GM21381 (cell line): ENCODE measurements around the gene BTBD9.

Experiments
- ATAC-seq: cut with Tn5 transposase; IDR thresholded peaks from one replicate; pipeline ENCODE4 v1.9.1; 2021; ENCODE audit warnings: mild to moderate bottlenecking, moderate library complexity; ENCODE audit not compliant: unreplicated experiment

Gene BTBD9

DNA sequence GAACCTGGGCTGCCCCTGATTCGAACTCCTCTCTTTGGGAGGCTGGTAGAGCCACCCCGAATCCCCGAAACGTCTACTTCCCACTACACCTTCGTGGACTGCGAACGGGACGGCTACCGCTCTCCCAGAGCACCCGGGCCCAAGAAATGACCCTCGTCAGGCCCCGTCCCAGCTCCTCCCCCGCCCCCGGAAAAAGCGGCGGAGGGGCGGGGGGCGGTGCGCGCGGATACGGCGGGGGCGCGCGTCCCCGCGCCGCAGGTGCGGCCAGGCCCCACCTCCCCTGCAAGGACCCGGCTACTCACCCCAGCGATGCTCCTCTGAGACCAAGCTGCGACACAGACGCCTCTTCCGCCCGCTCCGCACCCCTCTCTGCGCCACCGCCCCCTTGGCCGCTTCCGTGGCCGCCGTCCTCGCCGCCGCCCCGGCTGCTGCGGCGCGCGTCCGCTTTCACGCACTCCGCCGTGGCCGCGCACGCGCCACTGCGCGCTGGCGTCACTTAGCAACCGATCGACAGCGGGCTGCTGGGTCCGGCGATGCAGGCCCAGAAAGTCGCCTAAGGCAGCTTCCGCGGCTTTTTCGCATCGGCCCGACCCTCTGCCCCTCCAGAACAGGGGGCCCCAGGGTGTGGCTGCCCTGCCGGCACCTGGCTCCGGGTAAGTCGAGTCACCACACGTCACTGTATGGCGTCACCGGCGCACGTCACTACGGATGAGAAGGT, at the start of gene BTBD9:
Gene BTBD9, minus strand, starts transcription at position 432 of the 718 bp plus-strand sequence.
- peak; percentile 83 for ATAC-seq

DNA sequence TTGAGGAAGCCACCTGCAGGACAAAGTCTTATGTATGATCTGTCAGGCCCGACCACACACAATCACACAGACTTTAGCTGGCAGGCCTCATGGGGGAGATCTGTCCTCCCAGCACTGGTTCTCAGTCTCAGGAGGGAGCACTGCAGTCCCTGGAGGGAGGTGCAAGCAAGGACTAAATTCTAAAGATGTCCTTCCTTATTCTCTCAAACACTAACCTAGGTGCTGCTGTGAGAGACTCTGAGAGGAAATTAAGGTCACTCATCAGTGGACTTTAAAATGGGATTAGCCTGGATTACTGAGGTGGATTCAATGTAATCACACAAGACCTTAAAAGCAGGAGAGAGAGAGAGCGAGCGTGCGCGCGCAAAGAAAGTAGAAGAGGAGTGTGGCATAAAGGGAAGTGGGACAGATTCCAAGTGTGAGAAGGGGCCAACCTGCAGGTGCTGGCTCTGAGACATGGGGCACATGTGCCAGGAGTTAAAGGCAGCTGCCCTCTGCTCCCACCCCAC, 48.9 kb upstream of the BTBD9 start:
- ATAC-seq: peak; percentile 71

DNA sequence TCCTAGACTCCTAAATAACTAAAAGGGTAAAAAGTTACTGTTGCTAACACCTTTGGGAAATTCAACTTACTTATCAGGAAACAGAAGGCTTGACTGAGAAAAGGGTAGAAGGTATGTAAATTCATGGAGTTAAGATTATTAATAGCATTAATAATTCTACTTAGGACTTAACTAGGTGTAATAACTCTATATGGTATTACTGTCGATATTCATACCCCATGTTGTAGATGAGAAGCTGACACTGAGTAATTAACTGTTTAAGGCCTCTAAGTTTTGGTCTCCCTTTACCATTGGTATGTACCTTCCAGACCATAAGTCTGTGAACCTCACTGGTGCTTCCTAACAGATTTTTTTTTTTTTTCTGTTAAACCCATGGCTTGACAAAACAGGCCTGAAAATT, 47.8 kb upstream of the BTBD9 start:
- no peak for ATAC-seq

DNA sequence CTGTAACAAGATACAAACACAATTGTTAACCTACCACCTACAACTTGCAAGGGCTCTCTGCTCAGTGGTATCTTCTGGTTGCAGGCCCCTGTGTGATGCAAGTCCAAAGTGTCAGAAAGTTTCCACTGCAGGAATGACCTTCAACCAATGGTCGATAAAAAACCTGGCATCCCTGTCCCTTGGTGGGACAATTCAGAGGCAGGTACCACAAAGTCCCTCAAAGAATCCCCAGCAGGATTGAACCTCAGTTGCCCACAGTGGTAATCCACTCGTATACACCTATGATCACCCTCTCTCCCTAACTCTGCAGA, 47.3 kb upstream of the BTBD9 start:
- no peak for ATAC-seq

DNA sequence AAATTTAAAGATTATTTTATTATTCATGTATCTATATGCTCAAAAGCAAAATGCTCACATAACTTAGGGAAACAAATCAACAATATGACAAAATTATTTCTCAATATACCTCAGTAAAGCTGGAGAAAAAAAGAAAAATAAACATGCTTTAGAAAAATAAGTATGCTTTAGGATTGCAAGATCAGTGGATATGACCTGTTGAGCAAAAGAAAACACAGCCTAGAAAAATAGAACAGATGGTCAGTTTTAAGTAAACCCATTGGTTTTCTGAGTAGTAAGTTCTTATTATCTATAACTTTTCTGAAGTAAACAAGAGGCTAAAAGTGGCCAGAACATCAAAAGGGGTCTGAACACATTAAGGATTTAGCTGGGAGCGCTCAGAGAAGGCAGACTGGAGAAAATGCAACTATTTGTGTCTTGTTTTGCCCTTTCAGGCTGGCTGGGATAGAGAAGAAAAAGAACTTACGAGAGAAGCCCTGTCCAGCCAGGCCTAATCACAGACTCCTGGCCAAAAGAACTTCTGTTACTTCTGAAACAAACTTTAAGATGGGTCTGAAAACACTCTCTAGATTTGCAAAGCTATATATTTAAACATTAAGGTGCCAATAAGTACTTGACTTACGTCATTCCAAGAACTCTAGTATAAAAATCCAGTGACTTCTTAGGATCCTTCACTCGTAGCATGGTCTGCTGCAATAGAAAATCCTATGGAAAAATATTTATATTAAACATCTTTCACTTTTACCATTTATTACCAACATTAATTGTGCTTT, 46.7 kb upstream of the BTBD9 start:
- ATAC-seq: no peak

DNA sequence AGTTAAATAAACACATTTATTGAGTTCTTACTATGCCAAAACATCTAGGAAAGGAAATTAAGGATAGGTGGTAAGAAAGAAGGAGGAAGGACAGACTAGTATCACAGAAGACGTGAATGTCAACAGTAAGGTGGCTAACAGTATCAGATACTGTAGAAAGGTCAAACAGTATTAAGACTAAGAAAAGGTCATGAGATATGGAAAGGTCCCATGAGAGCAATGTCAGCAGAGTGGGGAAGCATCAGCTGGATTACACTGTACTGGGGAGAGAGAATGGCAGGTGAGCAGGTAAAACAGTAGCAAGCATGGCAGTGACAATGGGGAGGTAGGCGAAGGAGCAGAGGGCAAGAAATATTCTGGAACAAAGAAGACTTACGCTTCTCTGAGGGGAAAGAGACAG, 45.2 kb upstream of the BTBD9 start:
- no peak for ATAC-seq

DNA sequence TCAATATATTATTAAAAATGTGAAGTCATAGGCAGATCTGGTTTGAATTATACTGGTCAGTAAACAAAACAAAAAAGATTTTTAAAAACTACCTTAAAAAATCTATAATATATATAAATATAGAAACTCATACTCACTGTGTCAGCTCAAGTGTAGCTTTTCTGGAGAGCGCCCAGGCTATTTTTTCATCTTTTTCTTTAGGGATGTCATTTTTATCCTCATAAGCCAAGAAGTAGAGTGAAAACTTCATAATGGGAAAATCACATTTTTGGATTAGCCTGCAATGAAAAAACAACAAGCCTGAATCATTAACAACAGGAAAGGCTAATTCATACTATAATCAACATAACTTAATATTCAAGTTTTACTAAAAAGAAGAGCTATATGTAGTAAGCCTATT, 44.5 kb upstream of the BTBD9 start:
- ATAC-seq: no peak

DNA sequence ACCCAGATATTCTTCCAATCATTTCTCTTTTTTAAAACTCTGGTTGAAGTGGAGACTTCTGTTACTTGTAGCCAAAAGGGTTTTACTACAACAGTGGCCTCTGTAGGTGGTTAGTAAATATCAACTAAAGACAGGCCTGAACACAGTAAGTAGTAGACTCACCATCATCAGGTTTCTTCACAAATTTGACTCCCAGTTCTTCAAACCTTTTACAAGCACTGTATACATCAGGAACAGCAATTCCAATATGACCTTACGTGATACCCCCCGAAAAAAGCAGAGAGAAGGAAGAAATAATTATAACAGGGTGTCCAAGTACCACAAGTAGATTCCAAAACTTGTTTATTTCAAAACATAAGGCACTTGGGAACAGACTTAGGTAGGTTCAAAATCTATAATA, 42.1 kb upstream of the BTBD9 start:
- no peak for ATAC-seq

DNA sequence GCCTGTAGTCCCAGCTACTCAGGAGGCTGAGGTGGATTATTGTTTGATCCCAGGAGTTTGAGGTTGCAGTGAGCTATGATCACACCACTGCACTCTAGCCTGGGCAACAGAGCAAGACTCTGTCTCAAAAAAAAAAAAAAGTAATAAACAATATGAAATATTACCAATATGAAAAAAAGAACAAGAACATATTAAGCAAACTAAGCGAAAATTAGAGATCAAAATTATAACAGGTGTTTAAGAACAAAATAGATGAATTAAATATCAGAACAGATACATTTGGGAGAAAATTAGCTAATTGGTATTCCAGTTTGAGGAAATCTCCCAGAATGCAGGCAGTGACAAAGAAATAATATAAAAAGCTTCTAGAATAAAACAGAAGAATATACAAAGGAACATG, 39.9 kb upstream of the BTBD9 start:
- no peak for ATAC-seq

DNA sequence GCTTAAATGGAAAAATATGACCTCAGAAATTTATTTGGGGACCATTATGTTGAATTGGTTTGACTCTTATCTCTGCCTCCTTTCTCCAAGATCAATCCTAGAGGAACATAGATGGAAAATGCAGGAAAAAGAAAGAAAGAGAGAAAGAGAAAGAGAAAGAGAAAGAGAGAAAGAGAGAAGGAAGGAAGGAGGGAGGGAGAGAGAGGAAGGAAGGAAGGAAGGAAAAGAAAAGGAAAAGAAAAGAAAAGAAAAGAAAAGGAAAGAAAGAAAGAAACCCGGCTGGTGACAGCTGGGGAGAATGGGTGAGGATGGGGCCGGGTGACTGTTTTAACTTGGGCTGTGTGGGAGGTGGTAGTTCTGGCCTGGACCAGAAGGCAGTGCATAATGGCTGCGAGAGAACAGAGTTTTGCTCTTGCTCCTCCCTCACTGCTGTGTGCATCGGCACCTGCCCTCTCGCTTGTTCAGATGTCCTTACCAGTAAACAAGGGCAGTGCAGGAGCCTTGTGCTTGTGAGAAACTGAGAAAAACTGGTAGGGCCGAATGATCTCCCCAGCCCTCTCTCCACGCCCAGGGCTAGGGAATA, 38.5 kb upstream of the BTBD9 start:
- no peak for ATAC-seq

DNA sequence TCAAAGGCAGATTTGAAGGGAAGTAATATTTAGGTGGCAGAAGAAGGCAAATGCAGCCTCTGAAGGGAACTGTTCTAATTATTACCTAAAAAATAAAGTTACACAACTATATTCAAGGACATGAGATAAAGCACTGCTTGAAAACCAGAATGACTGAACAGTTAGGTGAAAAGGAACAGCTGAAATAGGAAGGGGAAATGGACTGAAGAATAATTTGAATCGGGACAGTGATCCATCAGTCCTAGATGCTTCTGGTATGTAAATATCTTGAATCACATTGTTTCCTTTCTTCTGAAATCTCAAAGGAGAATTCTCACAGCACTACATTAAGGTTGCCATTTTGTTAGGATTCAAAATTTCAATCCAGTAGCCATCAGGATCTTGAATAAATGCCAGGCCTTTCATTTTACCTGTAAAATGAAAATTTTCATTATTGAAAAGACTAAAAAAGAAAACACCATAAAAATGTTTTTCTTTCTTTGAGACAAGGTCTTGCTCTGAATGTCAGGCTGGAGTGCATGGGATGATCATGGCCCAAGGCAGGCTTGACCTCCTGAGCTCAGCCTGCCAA, 37.3 kb upstream of the BTBD9 start:
- ATAC-seq: no peak

DNA sequence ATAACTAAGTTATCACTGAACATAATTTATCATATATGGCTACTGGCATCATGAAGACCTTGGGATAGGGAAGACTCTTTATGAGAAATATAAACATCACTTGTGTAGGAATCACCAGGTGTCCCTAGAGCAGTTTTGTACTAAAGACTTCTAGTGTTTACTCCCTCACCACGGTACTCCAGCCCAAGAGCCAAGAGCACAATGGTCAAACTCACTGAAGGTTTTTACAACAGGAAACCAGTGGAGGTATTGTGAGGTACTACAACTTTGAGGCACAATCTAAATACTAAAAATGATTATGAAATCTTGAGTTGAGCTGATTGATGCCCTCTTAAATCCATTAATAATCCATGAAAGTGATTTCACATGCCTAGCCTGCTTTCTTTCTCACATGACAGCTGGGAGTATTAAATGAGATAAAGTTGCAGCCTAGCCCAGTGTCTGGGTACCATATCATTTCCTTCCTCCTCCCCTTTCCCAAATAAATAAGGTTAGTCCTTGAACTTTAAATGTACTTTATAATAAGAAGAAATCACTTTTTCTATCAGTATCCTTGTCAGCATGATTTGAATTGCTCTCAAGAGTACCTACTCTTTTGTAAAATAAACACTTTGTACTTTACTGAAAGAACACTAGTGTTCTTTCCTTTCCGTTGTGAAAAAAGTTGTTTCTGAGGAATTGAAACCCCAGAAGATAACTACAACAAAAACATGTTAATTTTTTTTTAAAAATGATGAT, 36.7 kb upstream of the BTBD9 start:
- no peak for ATAC-seq

DNA sequence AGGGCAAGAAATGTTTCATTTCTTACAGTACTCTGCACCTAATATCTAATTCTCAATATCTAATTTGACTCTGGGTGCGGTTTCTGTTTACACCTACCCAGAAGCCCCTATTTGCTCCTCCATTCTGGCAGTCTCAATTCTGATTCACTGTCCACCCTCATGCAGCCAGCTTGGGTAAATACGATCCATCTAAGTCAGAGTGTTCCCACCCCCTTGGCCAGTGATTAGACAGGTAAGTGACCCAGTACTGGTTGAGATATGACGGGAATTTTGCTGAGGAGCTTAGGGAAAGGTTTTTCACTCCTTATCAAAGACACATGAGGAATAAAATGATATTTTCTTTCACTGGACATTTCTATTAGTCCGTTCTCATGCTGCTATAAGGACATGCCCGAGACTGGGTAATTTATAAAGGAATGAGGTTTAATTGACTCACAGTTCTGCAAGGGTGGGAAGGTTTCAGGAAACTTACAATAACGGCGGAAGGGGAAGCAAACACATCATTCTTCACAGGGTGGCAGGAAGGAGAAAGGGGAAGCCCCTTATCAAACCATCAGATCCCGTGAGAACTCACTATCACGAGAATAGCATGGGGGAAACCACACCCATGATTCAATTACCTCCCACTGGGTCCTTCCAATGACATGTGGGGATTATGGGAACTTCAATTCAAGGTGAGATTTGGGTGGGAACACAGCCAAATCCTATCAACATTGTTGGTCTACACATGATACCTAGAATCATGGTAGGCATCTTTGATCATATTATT, 33.9 kb upstream of the BTBD9 start:
- ATAC-seq: no peak

DNA sequence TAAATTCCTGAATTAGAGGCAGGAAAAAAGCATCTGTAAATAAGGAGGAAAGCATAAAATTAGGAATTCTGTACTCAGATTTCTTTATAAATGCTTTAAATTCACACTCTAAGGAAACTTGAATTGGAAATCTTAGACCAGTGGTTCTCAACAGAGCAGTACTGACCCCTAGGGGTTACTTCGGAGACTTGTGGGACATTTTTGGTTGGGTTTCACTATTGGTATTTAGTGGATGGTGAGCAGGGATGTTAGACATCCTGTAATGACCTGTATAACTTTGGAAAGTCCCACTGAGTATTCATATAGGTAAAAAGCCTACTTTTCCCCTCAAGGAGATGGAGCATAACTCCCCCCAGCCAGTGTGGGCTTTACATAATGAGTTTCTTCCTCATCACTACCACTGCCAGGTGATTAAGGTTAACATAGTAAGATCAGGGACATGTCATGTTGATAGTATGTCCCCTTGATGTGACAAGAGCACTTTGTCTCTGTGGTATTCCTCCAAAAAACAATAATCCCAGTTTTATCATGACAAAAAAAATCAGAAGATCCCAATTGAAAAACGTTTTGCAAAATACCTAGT, 32.2 kb upstream of the BTBD9 start:
- ATAC-seq: peak; percentile 70

DNA sequence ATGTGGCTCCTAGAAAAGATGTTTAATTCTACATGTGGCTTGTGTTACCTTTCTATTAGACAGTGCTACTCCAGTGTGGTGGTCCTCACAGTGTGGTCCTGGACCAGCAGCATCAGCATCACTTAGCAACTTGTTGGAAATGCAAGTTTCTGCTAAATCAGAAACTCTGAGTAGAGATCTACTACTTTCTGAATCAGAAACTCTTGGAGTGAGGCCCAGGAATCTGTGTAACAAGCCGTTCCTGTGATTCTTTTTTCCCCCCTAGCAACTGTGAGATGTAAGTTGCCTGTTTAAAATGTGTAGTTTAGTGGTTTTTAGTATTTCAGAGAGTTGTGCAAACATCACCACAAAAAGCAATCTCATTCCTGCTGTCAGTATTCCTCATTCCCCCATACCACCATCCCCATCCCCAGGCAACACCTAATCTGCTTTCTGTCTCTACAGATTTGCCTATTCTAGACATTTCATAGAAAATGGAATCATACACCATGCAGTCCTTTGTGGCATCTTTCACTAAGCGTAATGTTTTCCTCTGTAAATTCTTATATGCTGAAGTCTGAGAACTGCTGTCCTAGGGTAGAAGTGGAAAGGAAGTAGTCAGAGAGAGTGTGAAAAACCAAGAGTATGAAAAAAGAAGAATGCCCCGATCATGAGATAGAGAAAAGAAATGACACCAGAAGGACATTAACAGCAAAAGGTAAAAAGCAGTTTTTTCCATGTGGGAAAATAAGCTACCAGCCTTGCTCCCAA, 18.9 kb upstream of the BTBD9 start:
- no peak for ATAC-seq

DNA sequence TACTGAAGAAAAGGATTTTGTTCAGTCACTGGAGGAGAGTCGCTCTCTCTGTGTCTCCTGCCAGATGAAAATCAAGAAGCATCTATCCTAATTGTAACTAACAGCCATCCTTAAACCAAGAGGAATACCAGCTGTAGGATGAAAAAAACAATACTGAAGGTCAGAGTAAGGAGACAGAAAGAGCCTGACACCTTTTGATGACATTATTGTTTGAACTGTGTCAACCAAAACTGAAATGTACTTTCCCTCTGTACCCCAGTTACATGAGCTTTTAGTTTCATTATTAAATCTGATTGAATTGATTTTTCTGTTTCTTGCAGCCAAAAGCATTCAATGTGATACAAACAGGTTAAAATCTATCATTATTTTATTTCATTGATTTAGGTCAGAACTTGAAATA, 17.2 kb upstream of the BTBD9 start:
- ATAC-seq: no peak

DNA sequence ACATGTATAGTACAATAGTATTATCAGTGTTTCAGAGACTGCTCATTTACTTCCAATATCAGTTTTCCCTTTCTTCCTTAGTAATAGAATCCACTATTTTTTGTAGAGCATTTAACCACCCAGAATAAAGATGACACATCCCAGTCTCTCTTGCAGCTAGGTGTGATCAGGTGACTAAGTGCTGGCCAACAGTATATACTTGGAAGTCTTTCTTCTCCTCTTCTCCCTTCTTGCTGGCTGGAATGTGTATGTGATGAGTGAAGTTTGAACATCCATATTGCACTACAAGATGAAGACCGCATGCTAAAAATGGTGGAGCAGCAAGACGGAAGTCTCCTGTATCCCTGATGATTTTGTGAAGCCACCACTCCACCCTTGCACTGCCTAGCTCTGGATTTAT, 14.5 kb upstream of the BTBD9 start:
- ATAC-seq: no peak

DNA sequence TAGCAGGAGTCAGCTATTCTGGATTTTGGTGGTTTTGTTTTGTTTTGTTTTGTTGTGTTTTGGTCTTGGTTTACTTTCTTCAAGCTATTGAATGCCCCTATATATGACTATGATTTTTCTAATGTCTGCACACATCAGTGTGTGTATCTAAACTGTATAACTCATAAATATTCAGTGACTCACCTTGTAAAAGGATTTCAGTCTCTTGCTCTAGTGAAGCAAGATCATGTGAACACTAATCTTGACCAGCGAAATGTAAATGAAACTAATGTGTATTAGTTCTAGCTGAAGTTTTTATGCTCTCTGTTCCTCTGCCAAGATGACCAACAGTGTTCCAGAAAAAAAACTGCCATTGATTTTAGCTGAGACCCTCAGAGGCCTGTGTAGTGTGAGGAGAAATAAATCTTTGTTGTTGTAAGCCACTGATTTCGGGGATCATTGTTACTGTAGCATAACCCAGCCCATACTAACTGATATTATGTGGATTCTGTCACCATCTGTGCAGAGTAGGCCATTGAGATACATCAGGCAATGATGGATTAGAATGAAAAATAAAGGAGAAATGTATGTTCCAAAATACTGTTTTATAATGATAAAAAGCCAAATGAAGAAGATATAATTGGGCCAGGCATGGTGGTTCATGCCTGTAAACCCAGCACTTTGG, 11.5 kb upstream of the BTBD9 start:
- ATAC-seq: no peak
